ENCODE data around the gene DXO. TPM values are rescaled to one million over a fixed set of nuclear protein-coding genes. Genes with fewer than 3 reads are reported as not detected.

The DXO gene
- total RNA-seq, 1 experiment from 2014 or later, result 13.8 TPM

- H3K4me3 Mint-ChIP-seq, result no peak overlapping the region
- no peak overlapping the region for H3K27ac Mint-ChIP-seq
- H3K27me3 Mint-ChIP-seq (ENCODE audit: low read depth), result no peaks in the 10 kb centered on the region
- no peak for TF ChIP-seq ZNF396 (CRISPR knock-in tag; IDR thresholded peaks at IDR 0.05; ENCODE audit: borderline replicate concordance)
- H3K9me3 Mint-ChIP-seq, result no peaks in the 10 kb centered on the region
- no peak for ATAC-seq
- H3K4me1 Mint-ChIP-seq, result no peaks in the 10 kb centered on the region
- H3K36me3 Mint-ChIP-seq, result peaks cover 71% of the 10 kb centered on the region
- ChIA-PET CTCF (no interaction called here), POLR2A (no interaction called here)
- DNase-seq (ENCODE audit: low spot score), result no peak
Observed at GRCh38 chr6:31965700-31966099, 6.2 kb downstream of the DXO start.

GRCh38 chr6:31963921-31964320 is 8.0 kb downstream of the DXO start:
- ChIA-PET POLR2A (no interaction called here), CTCF (interaction anchor here (1.6 kb wide), 1 partner anchor 12 kb away, joined by 5 read pairs; no protein-coding TSS in a partner anchor)
- DNase-seq (ENCODE audit: low spot score) (no peak), ATAC-seq (no peak)
- peaks cover 62% of the 10 kb centered on the region for H3K36me3 Mint-ChIP-seq
- H3K4me3 Mint-ChIP-seq, result no peak overlapping the region
- no peaks in the 10 kb centered on the region for H3K27me3 Mint-ChIP-seq (ENCODE audit: low read depth)
- no peak overlapping the region for H3K27ac Mint-ChIP-seq
- H3K4me1 Mint-ChIP-seq, result peaks cover 5% of the 10 kb centered on the region
- no peaks in the 10 kb centered on the region for H3K9me3 Mint-ChIP-seq
- no peak for TF ChIP-seq TP53 (CRISPR knock-in tag; IDR thresholded peaks at IDR 0.05)
- no peak for TF ChIP-seq ZNF138 (CRISPR knock-in tag; conservative IDR thresholded peaks at IDR 0.05)
- no peak for TF ChIP-seq MLX (CRISPR knock-in tag; IDR thresholded peaks at IDR 0.05)
- TF ChIP-seq JAZF1 (CRISPR knock-in tag; IDR thresholded peaks at IDR 0.05), result no peak
- TF ChIP-seq ATF6 (CRISPR knock-in tag; IDR thresholded peaks at IDR 0.05), result no peak
- TF ChIP-seq CREB1 (CRISPR knock-in tag; IDR thresholded peaks at IDR 0.05), result no peak
- TF ChIP-seq SOX15 (CRISPR knock-in tag; IDR thresholded peaks at IDR 0.05), result no peak
- no peak for TF ChIP-seq NFE2L1 (CRISPR knock-in tag; IDR thresholded peaks at IDR 0.05)
- no peak for TF ChIP-seq MAX (CRISPR knock-in tag; IDR thresholded peaks at IDR 0.05)
- TF ChIP-seq CREM (CRISPR knock-in tag; IDR thresholded peaks at IDR 0.05), result no peak
- TF ChIP-seq ZNF671 (CRISPR knock-in tag; IDR thresholded peaks at IDR 0.05), result no peak
- TF ChIP-seq E2F1 (CRISPR knock-in tag; IDR thresholded peaks at IDR 0.05), result no peak
- no peak for TF ChIP-seq ZBTB21 (CRISPR knock-in tag; IDR thresholded peaks at IDR 0.05; ENCODE audit: borderline replicate concordance)
- TF ChIP-seq FOXJ3 (CRISPR knock-in tag; IDR thresholded peaks at IDR 0.05; ENCODE audit: borderline replicate concordance), result no peak
- TF ChIP-seq ZNF532 (CRISPR knock-in tag; IDR thresholded peaks at IDR 0.05; ENCODE audit: borderline replicate concordance), result no peak
- no peak for TF ChIP-seq ZNF232 (CRISPR knock-in tag; IDR thresholded peaks at IDR 0.05)
- TF ChIP-seq ZNF263 (CRISPR knock-in tag; IDR thresholded peaks at IDR 0.05; ENCODE audit: low read depth), result no peak
- no peak for TF ChIP-seq SMAD3 (CRISPR knock-in tag; IDR thresholded peaks at IDR 0.05; ENCODE audit: borderline replicate concordance)
